Kidney epithelial cell (primary cell): ENCODE data around the gene SULT1A3. TPM values are rescaled to one million over a fixed set of nuclear protein-coding genes. Genes with fewer than 3 reads are reported as not detected.
A peak's percentile ranks its signal among the peaks of the same experiment; 100 is the strongest.

ENCODE experiments used
- DNase-seq: peaks from one replicate; pipeline ENCODE4 v3.0.0-alpha.2; 2010; ENCODE audit warnings: low read depth
- H3K27me3 ChIP-seq: 2 replicates; pipeline ENCODE4 v1.6.0; 2011; ENCODE audit warnings: low read length; ENCODE audit not compliant: control insufficient read depth, insufficient read depth
- H3K36me3 ChIP-seq: 2 replicates; pipeline ENCODE4 v1.5.1; 2011; ENCODE audit warnings: low read length; ENCODE audit not compliant: control insufficient read depth, insufficient read depth
- H3K4me3 ChIP-seq: 2 replicates; pipeline ENCODE4 v1.5.1; 2011; ENCODE audit warnings: low read depth, mild to moderate bottlenecking, control low read depth, low read length
- CTCF ChIP-seq: IDR thresholded peaks from 2 replicates; pipeline ENCODE4 v1.5.1; 2011; ENCODE audit warnings: mild to moderate bottlenecking, moderate library complexity, low read length, control low read depth, inconsistent platforms; ENCODE audit not compliant: insufficient read depth, poor library complexity, severe bottlenecking
- total RNA-seq: library from RNA; depleted of rRNA; stranded (reverse); fragments of >200 nt; gene quantifications from 2 replicates; pipeline ENCODE4 v1.2.3, GENCODE V29; 2015

SULT1A3 gene
- total RNA-seq, 1 donor from 2014 or later, result 2.2 TPM

- Histone ChIP-seq H3K27me3 (no peaks in the 10 kb centered on the region), H3K4me3 (no peak overlapping the region), H3K36me3 (no peaks in the 10 kb centered on the region)
- no peak for DNase-seq
- TF ChIP-seq CTCF, result no peak
These were observed 18.3 kb upstream of the SULT1A3 start for GRCh38 chr16:30180741-30181140.

- TF ChIP-seq CTCF, result no peak
- no peaks in the 10 kb centered on the region for H3K27me3 ChIP-seq
- H3K36me3 ChIP-seq, result no peaks in the 10 kb centered on the region
- peak within 1 kb of the TSS; percentile 46 for H3K4me3 ChIP-seq
- no peak for DNase-seq
These were observed 15.6 kb upstream of the SULT1A3 start, which contains the start of gene CORO1A for GRCh38 chr16:30183233-30184095. TSS of gene CORO1A (plus strand) at chr16:30183602. CDS start at chr16:30185210, 1,608 bp downstream.

- H3K4me3 ChIP-seq, result peak overlapping the region; percentile 46
- H3K36me3 ChIP-seq, result no peaks in the 10 kb centered on the region
- no peaks in the 10 kb centered on the region for H3K27me3 ChIP-seq
- DNase-seq, result no peak
- no peak for TF ChIP-seq CTCF
These were observed 14.8 kb upstream of the SULT1A3 start for GRCh38 chr16:30184096-30184890.

- H3K27me3 ChIP-seq, result no peaks in the 10 kb centered on the region
- no peak overlapping the region for H3K4me3 ChIP-seq
- TF ChIP-seq CTCF, result no peak
- no peak for DNase-seq
- H3K36me3 ChIP-seq, result no peaks in the 10 kb centered on the region
These were observed 14.0 kb upstream of the SULT1A3 start for GRCh38 chr16:30184891-30185682.

- no peak for TF ChIP-seq CTCF
- Histone ChIP-seq H3K27me3 (no peaks in the 10 kb centered on the region), H3K36me3 (no peaks in the 10 kb centered on the region), H3K4me3 (no peak overlapping the region)
- DNase-seq, result no peak
These were observed 13.2 kb upstream of the SULT1A3 start for GRCh38 chr16:30185683-30186421.
